GM03348 (cell line): ENCODE data around the gene TET3.

Experiments used
- DNase-seq: peaks from one replicate; pipeline ENCODE4 v3.0.0; 2012; ENCODE audit warnings: low spot score

TET3 gene

GRCh38 chr2:74031959-74032287 is 47.2 kb downstream of the TET3 start:
- DNase-seq: no peak

GRCh38 chr2:74033375-74033774 is 48.7 kb downstream of the TET3 start:
- no peak for DNase-seq
